IPS-15b (cell line): ENCODE results near the gene POMGNT2.

Experiments
- H3K27me3 ChIP-seq: one replicate; pipeline ENCODE4 v1.6.1; 2013; ENCODE audit warnings: low read length; ENCODE audit not compliant: control insufficient read depth, insufficient read depth
- H3K36me3 ChIP-seq: one replicate; pipeline ENCODE4 v1.6.1; 2013; ENCODE audit warnings: low read length; ENCODE audit not compliant: control insufficient read depth, insufficient read depth
- H3K4me1 ChIP-seq: one replicate; pipeline ENCODE4 v1.6.1; 2013; ENCODE audit warnings: mild to moderate bottlenecking, low read length; ENCODE audit not compliant: control insufficient read depth, insufficient read depth
- H3K4me3 ChIP-seq: one replicate; pipeline ENCODE4 v1.5.1; 2013; ENCODE audit warnings: low read depth, low read length
- H3K9ac ChIP-seq: one replicate; pipeline ENCODE4 v1.6.1; 2013; ENCODE audit warnings: low read depth, mild to moderate bottlenecking, low read length
- H3K9me3 ChIP-seq: one replicate; pipeline ENCODE4 v1.6.1; 2013; ENCODE audit warnings: mild to moderate bottlenecking, low read length; ENCODE audit not compliant: control insufficient read depth, insufficient read depth

The POMGNT2 gene

DNA sequence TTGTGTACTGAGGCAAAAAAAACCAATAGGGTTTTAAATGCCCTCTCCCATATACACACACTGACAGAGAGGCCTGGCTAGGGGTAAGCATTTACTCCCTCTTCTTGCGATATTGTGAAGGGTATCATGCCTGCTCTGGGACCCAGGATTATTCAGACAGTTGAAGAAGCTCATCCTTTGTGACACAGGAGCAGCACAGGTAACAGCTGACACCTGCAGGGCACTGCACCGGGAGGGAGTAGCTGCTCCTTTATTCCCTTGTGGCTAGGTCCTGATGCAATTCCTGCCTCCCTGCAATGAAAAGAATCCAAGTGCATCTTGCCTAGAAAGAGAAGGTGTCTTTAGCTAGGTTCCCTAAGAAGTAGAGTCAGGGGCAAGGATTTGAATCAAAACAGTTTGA, 23.4 kb downstream of the POMGNT2 start:
- peaks cover 21% of the 10 kb centered on the region for H3K36me3 ChIP-seq
- H3K9ac ChIP-seq = no peak overlapping the region
- H3K9me3 ChIP-seq = no peaks in the 10 kb centered on the region
- no peaks in the 10 kb centered on the region for H3K4me1 ChIP-seq
- H3K4me3 ChIP-seq = no peak overlapping the region
- no peaks in the 10 kb centered on the region for H3K27me3 ChIP-seq

DNA sequence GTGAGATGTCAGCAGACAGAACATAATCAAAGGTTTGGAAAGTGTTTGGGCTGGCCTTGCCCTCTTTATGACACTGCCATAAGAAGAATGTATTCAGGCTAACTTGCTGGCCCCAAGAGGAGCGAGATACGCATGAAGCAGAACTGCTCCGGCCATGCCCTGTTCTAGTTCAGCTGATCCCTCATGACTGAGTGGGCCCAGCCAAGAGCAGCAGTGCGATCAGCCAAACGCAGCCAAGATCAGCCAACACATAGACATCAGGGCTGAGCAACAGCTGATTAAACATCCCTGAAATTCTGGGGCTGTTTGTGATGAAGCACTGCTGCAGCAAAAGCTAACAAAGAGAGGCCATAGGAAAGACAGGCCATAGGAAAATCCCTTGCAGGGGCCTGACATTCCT, 24.1 kb downstream of the POMGNT2 start:
- Histone ChIP-seq H3K36me3 (peaks cover 21% of the 10 kb centered on the region), H3K9me3 (no peaks in the 10 kb centered on the region), H3K27me3 (no peaks in the 10 kb centered on the region), H3K9ac (no peak overlapping the region), H3K4me1 (no peaks in the 10 kb centered on the region), H3K4me3 (no peak overlapping the region)

DNA sequence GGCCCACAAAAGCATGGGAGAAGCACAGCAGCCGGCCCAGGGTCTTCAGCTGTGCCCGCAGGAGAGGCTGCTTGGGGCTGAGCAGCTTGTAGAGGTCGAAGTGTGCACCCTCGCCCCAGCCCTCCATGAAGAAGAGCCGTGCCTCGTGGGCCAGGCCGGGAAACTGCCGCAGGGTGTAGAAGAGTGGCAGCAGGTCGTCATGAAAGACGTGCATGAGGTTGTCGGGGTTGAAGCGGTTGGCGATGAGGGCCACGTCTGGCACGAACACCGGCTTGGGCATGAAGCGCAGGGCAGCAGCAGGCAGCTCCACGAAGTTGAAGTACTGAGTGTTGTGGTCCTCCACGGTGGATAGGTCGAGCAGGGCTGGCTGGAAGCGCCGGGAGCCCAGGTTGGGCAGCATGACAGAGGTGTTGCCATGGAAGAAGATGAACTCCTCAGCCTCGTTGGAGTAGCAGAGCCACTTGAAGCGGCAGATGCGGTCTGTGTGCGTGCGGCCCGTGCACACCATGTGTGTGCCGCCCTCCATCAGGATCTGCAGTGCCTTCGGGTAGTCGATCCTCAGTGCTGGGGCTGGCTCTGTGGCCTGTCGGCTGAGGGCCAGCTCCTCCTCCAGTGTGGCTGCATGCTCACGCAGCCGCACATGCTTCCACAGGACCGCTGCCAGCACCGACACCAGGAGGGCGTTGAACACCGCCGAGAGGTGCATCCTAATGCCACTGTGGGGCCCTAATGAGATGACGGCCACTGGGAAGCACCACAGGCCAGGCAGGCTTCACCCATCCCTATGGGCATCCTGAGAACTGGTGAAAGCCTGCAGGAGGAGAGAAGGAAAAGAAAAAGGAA, 24.9 kb downstream of the POMGNT2 start:
- no peaks in the 10 kb centered on the region for H3K4me1 ChIP-seq
- H3K36me3 ChIP-seq = peaks cover 21% of the 10 kb centered on the region
- H3K27me3 ChIP-seq = no peaks in the 10 kb centered on the region
- no peak overlapping the region for H3K4me3 ChIP-seq
- no peak overlapping the region for H3K9ac ChIP-seq
- no peaks in the 10 kb centered on the region for H3K9me3 ChIP-seq

DNA sequence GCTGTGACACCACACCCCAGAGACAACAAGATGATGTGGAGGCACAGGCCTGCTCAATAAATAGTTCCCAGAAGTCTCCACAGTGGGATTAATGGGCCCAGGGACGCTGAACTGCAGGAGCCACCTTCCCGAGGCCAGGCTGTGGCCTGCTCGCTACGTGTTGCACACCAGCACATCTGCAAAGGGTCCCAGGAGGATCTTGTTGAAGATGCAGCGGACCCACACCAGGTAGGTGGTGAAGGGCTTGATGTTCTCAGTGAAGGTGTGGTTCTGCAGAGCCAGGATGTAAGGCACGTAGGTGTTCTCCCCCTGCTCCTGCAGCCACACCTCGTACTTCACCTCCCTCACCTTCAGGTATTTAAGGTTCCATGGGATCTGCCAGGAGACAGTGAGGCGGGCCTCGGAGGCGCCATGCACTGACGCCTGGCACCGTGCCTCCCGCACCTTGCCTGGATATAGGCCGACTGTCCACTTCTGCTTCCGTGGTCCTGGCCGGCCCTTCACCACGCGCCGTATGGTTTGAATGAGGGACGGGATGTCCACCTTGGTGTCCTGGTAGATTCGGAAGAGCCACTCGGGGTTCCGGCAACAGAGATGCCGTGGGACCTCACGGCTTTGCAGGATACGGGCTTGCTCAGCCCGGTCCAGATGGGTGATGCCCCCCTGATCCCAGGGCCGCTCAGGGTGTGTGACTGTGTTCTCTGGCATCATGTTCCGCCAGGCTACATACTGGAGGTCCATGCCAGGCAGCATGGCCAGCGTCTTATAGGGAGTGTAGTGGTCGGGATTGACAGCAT, 26.1 kb downstream of the POMGNT2 start:
- Histone ChIP-seq H3K36me3 (peaks cover 21% of the 10 kb centered on the region), H3K9me3 (no peaks in the 10 kb centered on the region), H3K4me1 (no peaks in the 10 kb centered on the region), H3K9ac (no peak overlapping the region), H3K4me3 (no peak overlapping the region), H3K27me3 (no peaks in the 10 kb centered on the region)

DNA sequence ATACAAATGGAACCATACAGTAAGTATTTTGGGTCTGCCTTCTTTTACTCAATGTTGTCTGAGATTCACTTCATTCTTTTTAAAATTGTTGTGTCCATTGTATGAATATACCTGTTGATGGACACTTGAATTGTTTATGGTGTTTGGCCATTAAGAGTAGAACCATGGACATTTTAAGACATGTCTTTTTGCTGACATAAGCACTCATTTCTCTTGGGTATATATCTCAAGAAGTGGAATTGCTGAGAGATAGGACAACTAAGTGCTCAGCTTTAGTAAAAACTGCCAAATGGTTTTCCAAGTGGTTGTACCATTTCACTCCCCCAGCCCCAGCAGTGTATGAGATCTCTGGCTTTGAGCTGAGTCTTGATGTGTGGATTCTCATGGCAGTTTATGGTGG, 28.2 kb downstream of the POMGNT2 start:
- Histone ChIP-seq H3K9ac (no peak overlapping the region), H3K27me3 (no peaks in the 10 kb centered on the region), H3K9me3 (no peaks in the 10 kb centered on the region), H3K36me3 (peaks cover 21% of the 10 kb centered on the region), H3K4me3 (no peak overlapping the region), H3K4me1 (no peaks in the 10 kb centered on the region)

DNA sequence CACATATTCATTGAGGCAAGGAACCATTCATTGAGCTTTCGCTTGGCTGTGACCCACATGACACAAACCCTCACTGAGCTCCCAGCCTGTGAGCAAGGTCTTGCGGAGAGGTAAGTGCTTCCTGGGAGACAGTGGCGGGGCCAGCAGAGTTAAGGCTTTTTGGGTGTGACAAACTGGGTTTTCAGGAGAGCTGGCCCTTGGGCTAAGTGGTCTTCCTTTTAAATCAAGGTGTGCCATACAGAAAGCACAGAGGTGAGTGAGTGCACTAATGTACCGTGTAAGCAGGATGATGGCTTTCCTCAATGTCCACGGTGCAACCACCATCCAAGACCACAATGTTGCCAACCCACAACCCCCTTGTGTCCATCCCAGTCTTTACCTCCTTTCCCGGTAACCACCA, 28.6 kb downstream of the POMGNT2 start:
- H3K36me3 ChIP-seq = peaks cover 21% of the 10 kb centered on the region
- H3K4me1 ChIP-seq = no peaks in the 10 kb centered on the region
- H3K9me3 ChIP-seq = no peaks in the 10 kb centered on the region
- no peak overlapping the region for H3K4me3 ChIP-seq
- H3K27me3 ChIP-seq = no peaks in the 10 kb centered on the region
- no peak overlapping the region for H3K9ac ChIP-seq

DNA sequence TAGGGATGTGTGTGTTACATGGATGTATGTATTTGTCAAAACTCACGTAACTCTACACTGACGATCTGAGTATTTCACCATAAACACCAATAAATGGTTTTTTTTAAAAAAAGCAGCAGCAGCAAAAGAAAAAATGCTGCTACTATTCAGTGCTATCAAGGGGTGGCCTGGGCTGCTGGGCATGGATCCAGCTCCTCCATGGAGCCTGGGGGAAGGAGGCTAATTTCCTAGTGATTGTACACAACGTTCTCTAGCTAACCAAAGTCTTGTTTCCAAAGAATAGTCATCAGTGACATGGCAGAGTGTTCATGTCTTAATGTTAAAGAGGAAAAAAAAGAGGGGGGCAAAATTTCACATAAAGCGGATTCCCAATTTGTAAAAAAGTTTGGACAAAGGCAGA, 29.0 kb downstream of the POMGNT2 start:
- Histone ChIP-seq H3K9me3 (no peaks in the 10 kb centered on the region), H3K36me3 (peaks cover 21% of the 10 kb centered on the region), H3K27me3 (no peaks in the 10 kb centered on the region), H3K9ac (no peak overlapping the region), H3K4me3 (no peak overlapping the region), H3K4me1 (no peaks in the 10 kb centered on the region)

DNA sequence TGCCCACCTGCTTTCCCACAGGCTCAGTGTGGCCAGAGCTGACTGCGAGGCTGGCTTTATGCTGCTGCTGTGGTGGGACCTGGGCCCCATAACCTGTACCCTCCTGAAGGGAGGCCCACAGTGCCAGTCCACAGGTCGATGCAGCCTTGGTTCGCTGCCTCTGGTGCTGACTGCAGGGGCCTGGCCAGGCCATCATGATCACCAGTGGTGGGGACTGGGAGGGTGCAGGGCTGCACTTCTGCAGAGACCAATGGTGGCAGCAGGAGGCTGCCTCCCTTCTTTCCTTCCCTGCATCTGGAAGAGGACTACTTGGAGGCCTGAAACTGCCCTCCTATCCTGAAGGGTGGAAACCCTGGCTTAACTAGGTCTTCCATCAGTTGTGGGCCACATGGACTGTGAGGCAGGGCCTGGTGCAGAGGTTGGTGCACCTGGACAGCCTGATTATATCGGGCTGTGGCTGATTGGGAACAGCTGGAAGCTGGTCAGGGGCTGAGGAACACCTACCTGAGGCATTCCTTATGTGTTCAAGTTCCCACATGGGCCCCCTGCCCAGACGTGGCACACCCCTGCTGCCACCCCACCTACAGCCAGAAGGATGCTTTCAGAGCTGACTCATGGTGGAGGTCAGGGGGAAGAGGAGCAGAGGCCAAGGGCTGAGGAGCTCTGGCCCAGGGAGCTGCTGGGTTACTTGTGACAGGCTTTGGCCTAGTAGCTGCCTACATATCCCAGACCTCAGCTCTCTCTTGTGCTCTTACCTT, 29.8 kb downstream of the POMGNT2 start:
- H3K4me1 ChIP-seq = no peaks in the 10 kb centered on the region

DNA sequence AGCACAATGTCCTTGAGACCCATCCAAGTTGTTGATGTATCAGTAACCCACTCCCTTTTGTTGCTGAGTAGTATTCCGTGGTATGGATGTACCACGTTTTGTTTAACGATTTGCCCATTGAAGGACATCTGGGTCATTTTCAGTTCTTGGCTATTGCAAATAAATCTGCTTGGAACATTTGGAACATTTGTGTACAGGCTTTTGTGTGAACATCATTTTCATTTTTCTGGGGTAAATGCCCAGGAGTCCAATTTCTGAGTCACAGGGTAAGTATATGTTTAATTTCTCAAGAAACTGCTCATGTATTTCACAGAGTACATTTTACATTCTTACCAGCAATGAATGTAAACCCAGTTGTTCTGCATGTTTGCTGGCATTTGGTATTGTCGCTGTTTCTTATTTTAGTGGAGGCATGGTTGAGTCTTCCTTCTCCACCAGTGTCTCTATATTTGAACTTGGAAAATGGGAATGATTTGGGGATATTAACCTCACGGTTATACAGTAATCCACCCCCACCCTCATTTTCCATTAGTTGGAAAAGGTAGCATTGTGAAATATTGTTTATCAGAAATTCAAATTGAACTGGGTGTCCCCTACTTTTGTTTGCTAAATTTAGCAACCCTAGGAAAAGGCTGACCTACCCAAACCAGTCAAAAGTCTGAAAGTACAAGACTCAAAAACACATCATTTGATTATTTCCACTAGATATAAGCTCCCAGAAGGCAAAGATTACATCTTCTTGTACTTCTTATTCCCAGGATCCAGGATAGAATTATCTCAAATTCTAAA, 30.8 kb downstream of the POMGNT2 start:
- no peak overlapping the region for H3K4me3 ChIP-seq
- H3K9ac ChIP-seq = no peak overlapping the region
- no peaks in the 10 kb centered on the region for H3K9me3 ChIP-seq
- H3K4me1 ChIP-seq = no peaks in the 10 kb centered on the region
- peaks cover 8% of the 10 kb centered on the region for H3K36me3 ChIP-seq
- H3K27me3 ChIP-seq = no peaks in the 10 kb centered on the region

More for the DNA sequence above, 29.8 kb downstream of the POMGNT2 start:
- Histone ChIP-seq H3K9ac (no peak overlapping the region), H3K4me3 (no peak overlapping the region), H3K9me3 (no peaks in the 10 kb centered on the region), H3K27me3 (no peaks in the 10 kb centered on the region), H3K36me3 (peaks cover 18% of the 10 kb centered on the region)

DNA sequence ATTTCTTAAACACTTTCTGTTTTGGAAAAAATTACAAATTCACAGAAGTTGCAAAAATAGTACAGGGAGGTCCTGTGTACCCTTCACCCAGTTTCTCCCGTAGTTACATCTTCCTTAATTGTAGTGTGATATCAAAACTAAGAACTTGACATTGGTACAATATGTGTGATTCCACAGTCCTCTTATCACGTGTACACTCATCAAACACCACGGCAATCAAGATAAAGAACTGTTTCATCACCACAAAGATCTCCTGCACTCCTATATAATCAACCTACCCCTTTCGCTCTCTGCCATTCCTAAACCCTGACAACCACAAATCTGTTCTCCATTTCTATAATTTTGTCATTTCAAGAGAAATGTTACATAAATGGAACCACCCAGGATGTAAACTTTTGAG, 31.4 kb downstream of the POMGNT2 start:
- Histone ChIP-seq H3K36me3 (peaks cover 2% of the 10 kb centered on the region), H3K9ac (no peak overlapping the region), H3K27me3 (no peaks in the 10 kb centered on the region), H3K4me1 (no peaks in the 10 kb centered on the region), H3K9me3 (no peaks in the 10 kb centered on the region), H3K4me3 (no peak overlapping the region)

DNA sequence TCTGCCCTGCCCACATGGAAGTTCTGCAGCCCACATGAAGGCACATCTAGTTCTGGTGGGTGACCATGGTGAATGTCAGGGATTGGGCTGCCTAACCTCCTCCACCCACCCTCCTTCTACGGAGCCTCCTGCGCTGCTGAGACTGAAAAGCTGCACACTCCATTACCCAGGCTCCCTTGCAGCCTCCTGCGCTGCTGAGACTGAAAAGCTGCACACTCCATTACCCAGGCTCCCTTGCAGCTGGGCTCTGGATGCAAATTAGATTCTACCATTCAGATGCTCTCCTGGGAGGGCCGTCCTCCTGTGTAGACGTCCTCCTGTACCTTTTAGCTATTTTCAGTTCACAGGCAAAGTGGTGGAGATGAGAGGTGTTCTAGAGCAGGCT, 32.1 kb downstream of the POMGNT2 start:
- H3K4me3 ChIP-seq = no peak overlapping the region
- no peak overlapping the region for H3K9ac ChIP-seq
- no peaks in the 10 kb centered on the region for H3K36me3 ChIP-seq

More for the DNA sequence above, 32.1 kb downstream of the POMGNT2 start:
- Histone ChIP-seq H3K9me3 (no peaks in the 10 kb centered on the region), H3K27me3 (no peaks in the 10 kb centered on the region), H3K4me1 (no peaks in the 10 kb centered on the region)
